SK-N-SH (cell line): ENCODE measurements around the gene CAPN10. TPM values are rescaled to one million over a fixed set of nuclear protein-coding genes. Genes with fewer than 3 reads are reported as not detected.

Experiments
- CTCF ChIA-PET: fragments of 300-600, 350-600 bp; formaldehyde crosslinking; extraction: SDS; loops from one replicate; lab custom pipeline; 2021; lab: Yijun Ruan, JAX
- POLR2A ChIA-PET: fragments of 350-600 bp; sonication (Branson Sonifier 250); formaldehyde crosslinking; extraction: SDS; loops from one replicate; lab custom pipeline; 2020; ENCODE audit warnings: antibody characterized with exemption, inconsistent platforms; lab: Yijun Ruan, JAX
- DNase-seq: peaks from one replicate; pipeline ENCODE4 v3.0.0; 2012
- H2AFZ ChIP-seq: fragments of 200-600 bp; sonication (generic); 2 replicates; pipeline ENCODE4 v1.8.1; 2016; ENCODE audit warnings: antibody characterized with exemption, mild to moderate bottlenecking, low read depth
- H3F3A ChIP-seq: fragments of 200-600 bp; sonication (generic); replicated peaks from 2 replicates; pipeline ENCODE3; 2016; ENCODE audit warnings: antibody characterized with exemption, mild to moderate bottlenecking; ENCODE audit not compliant: insufficient read depth
- H3K27ac ChIP-seq, 2 experiments: fragments of 200-500 bp in 1 of 2; fragments of 200-600 bp in 1 of 2; sonication (Bioruptor generic) in 1 of 2; sonication (generic), shearing (Covaris generic) in 1 of 2; 2 replicates each; pipeline versions ENCODE4 v1.5.1 to v1.6.1; 2014 to 2016; ENCODE audit warnings: low read depth in 2 of 2, inconsistent platforms in 1 of 2, low read length in 1 of 2, mild to moderate bottlenecking in 1 of 2, mixed read lengths in 1 of 2
- H3K27me3 ChIP-seq: fragments of 200-600 bp; sonication (generic), shearing (Covaris generic); 2 replicates; pipeline ENCODE4 v1.6.1; 2016; ENCODE audit warnings: mixed run types; ENCODE audit not compliant: insufficient read depth
- H3K36me3 ChIP-seq, 2 experiments: fragments of 200-500 bp in 1 of 2; fragments of 200-600 bp in 1 of 2; sonication (Bioruptor generic) in 1 of 2; sonication (generic) in 1 of 2; replicated peaks in 1 of 2; 2 replicates each; pipeline versions ENCODE3 to v1.5.1; 2014 to 2016; ENCODE audit warnings: low read length in 1 of 2, mild to moderate bottlenecking in 1 of 2; ENCODE audit not compliant: insufficient read depth in 2 of 2, control insufficient read depth in 1 of 2
- H3K4me1 ChIP-seq, 2 experiments: fragments of 200-500 bp in 1 of 2; fragments of 200-600 bp in 1 of 2; sonication (Bioruptor generic) in 1 of 2; sonication (generic), shearing (Covaris generic) in 1 of 2; 2 replicates each; pipeline versions ENCODE4 v1.5.1 to v1.6.1; 2014 to 2016; ENCODE audit warnings: low read depth in 1 of 2, low read length in 1 of 2, mixed run types in 1 of 2; ENCODE audit not compliant: insufficient read depth in 2 of 2, control insufficient read depth in 1 of 2
- H3K4me2 ChIP-seq: fragments of 200-600 bp; sonication (generic), shearing (Covaris generic); 2 replicates; pipeline ENCODE4 v1.6.1; 2017; ENCODE audit warnings: mixed run types
- H3K4me3 ChIP-seq, 2 experiments: fragments of 200-500 bp in 1 of 2; fragments of 200-600 bp in 1 of 2; sonication (Bioruptor generic) in 1 of 2; sonication (generic), shearing (Covaris generic) in 1 of 2; 2 replicates each; pipeline versions ENCODE4 v1.5.1 to v1.8.1; 2014 to 2016; ENCODE audit warnings: low read depth in 2 of 2, inconsistent platforms in 1 of 2, low read length in 1 of 2, mild to moderate bottlenecking in 1 of 2, mixed read lengths in 1 of 2, moderate library complexity in 1 of 2
- H3K79me2 ChIP-seq: fragments of 200-600 bp; sonication (generic); 2 replicates; pipeline ENCODE4 v1.8.1; 2017; ENCODE audit warnings: mild to moderate bottlenecking; ENCODE audit not compliant: insufficient read depth
- H3K9ac ChIP-seq: fragments of 200-600 bp; sonication (generic); 2 replicates; pipeline ENCODE4 v1.6.1; 2017; ENCODE audit warnings: mixed run types
- H3K9me2 ChIP-seq: fragments of 200-600 bp; sonication (generic); 2 replicates; pipeline ENCODE4 v1.6.1; 2017; ENCODE audit warnings: mixed run types
- H3K9me3 ChIP-seq: fragments of 200-600 bp; sonication (generic); 2 replicates; pipeline ENCODE4 v1.6.1; 2017; ENCODE audit warnings: mixed run types, mild to moderate bottlenecking, moderate library complexity
- H4K20me1 ChIP-seq: fragments of 200-600 bp; sonication (generic); 2 replicates; pipeline ENCODE4 v1.6.1; 2017; ENCODE audit warnings: mild to moderate bottlenecking, mixed run types; ENCODE audit not compliant: insufficient read depth
- CHD2 ChIP-seq: fragments of 150-350 bp; IDR thresholded peaks from 2 replicates; pipeline ENCODE4 v1.6.1; 2018; ENCODE audit warnings: low read length; ENCODE audit not compliant: partially characterized antibody
- EP300 ChIP-seq, 2 experiments: IDR thresholded peaks; 2 replicates each; pipeline versions ENCODE4 v1.4.0 to v1.6.1; 2012; ENCODE audit warnings: borderline replicate concordance in 1 of 2, low read depth in 1 of 2, low read length in 1 of 2
- EZH2phosphoT487 ChIP-seq: fragments of 200-600 bp; sonication (generic); IDR thresholded peaks from 2 replicates; pipeline ENCODE4 v1.6.1; 2017; ENCODE audit warnings: low read depth, mixed run types, mild to moderate bottlenecking, antibody characterized with exemption, moderate library complexity, borderline replicate concordance
- FOSL2 ChIP-seq: IDR thresholded peaks from 2 replicates; pipeline ENCODE4 v1.4.0; 2012; ENCODE audit warnings: low read depth, mild to moderate bottlenecking, moderate library complexity, borderline replicate concordance
- FOXM1 ChIP-seq: IDR thresholded peaks from 2 replicates; pipeline ENCODE4 v1.4.0; 2012; ENCODE audit warnings: low read depth, mild to moderate bottlenecking
- GABPA ChIP-seq: IDR thresholded peaks from 2 replicates; pipeline ENCODE4 v1.4.0; 2012; ENCODE audit warnings: low read depth, mild to moderate bottlenecking
- GATA2 ChIP-seq: sonication (generic); formaldehyde crosslinking; IDR thresholded peaks from 2 replicates; pipeline ENCODE4 v1.5.0; 2020; ENCODE audit warnings: mild to moderate bottlenecking, missing genetic modification reagents
- JUND ChIP-seq: IDR thresholded peaks from 2 replicates; pipeline ENCODE4 v1.4.0; 2012
- MEF2A ChIP-seq: IDR thresholded peaks from 2 replicates; pipeline ENCODE4 v1.4.0; 2012; ENCODE audit warnings: low read depth, borderline replicate concordance
- MXI1 ChIP-seq: IDR thresholded peaks from 2 replicates; pipeline ENCODE4 v1.6.1; 2012; ENCODE audit warnings: mild to moderate bottlenecking, low read depth, low read length, improper control_type of control experiment
- NFIC ChIP-seq: IDR thresholded peaks from 2 replicates; pipeline ENCODE4 v1.4.0; 2012; ENCODE audit warnings: borderline replicate concordance
- POLR2AphosphoS5 ChIP-seq: IDR thresholded peaks from 2 replicates; pipeline ENCODE4 v1.6.1; 2012; ENCODE audit warnings: low read depth, low read length
- RAD21 ChIP-seq: IDR thresholded peaks from 2 replicates; pipeline ENCODE4 v1.6.1; 2012; ENCODE audit warnings: mild to moderate bottlenecking, low read length
- REST ChIP-seq: IDR thresholded peaks from 2 replicates; pipeline ENCODE4 v1.6.1; 2012; ENCODE audit warnings: mild to moderate bottlenecking, low read depth, low read length, moderate library complexity
- RFX5 ChIP-seq: IDR thresholded peaks from 2 replicates; pipeline ENCODE4 v1.6.1; 2012; ENCODE audit warnings: mild to moderate bottlenecking, improper control_type of control experiment, low read length
- RXRA ChIP-seq: IDR thresholded peaks from 2 replicates; pipeline ENCODE4 v1.4.0; 2012; ENCODE audit warnings: low read depth, mild to moderate bottlenecking, borderline replicate concordance
- TCF12 ChIP-seq: IDR thresholded peaks from 2 replicates; pipeline ENCODE4 v1.4.0; 2012
- USF1 ChIP-seq: IDR thresholded peaks from 2 replicates; pipeline ENCODE4 v1.4.0; 2012; ENCODE audit warnings: low read depth, borderline replicate concordance
- YY1 ChIP-seq: IDR thresholded peaks from 2 replicates; pipeline ENCODE4 v1.4.0; 2012; ENCODE audit warnings: low read depth, mild to moderate bottlenecking
- ZBTB33 ChIP-seq: IDR thresholded peaks from 2 replicates; pipeline ENCODE4 v1.4.0; 2012; ENCODE audit warnings: low read depth, borderline replicate concordance
- WGBS: methylation state at CpG from one replicate; pipeline ENCODE4 v1.1.6; 2017; ENCODE audit warnings: low lambda C conversion rate; 5-methylcytosine and 5-hydroxymethylcytosine counted together
- polyA plus RNA-seq, 3 experiments: library from polyadenylated mRNA; depleted of rRNA; stranded (reverse); fragments of >200 nt; gene quantifications; 2 replicates each; pipeline ENCODE4 v1.2.3, GENCODE V29; 2012
- TF ChIP-seq, protein P1 (sequence below): fragments of 200-600 bp; sonication (generic); IDR thresholded peaks from 2 replicates; pipeline ENCODE4 v1.6.1; 2017; ENCODE audit warnings: antibody characterized with exemption, mild to moderate bottlenecking, moderate library complexity

The CAPN10 gene
- polyA plus RNA-seq, 1 of the 3 experiments (the other 2 are of a cell fraction): 24.0 TPM

GRCh38 chr2:240596080-240596460 lies 9.5 kb downstream of the CAPN10 start:
- TF ChIP-seq EP300 (IDR thresholded peaks at IDR 0.05; ENCODE audit: borderline replicate concordance in 1 of 2, low read depth in 1 of 2, low read length in 1 of 2): no peak
- no peak for TF ChIP-seq CHD2
- POLR2A ChIA-PET: no interaction called here
- Histone ChIP-seq H3K4me2 (no peak overlapping the region), H3K4me3 (no peak overlapping the region), H3K9ac (no peak overlapping the region), H3K79me2 (peaks cover 23% of the 10 kb centered on the region; the same call in 1 of the 2 replicates), H4K20me1 (peaks cover 4% of the 10 kb centered on the region; the same call in 1 of the 2 replicates), H3K9me2 (no peaks in the 10 kb centered on the region), H2AFZ (no peak overlapping the region), H3K9me3 (no peaks in the 10 kb centered on the region), H3K27me3 (no peaks in the 10 kb centered on the region), H3F3A (no peaks in the 10 kb centered on the region), H3K27ac (no peak overlapping the region), H3K36me3 (peaks cover 0 to 40% of the 10 kb centered on the region in 2 experiments), H3K4me1 (peaks cover 0 to 3% of the 10 kb centered on the region in 2 experiments; a peak in 1 of 4 replicates)
- WGBS: 100% methylated on average over 1 of the region's 17 CpGs
- CTCF ChIA-PET: interaction anchor here (0.9 to 1.4 kb wide), 3 partner anchors 10 to 82 kb away, joined by 3 to 4 read pairs (median 3); no protein-coding TSS in a partner anchor
- no peak for DNase-seq

GRCh38 chr2:240596491-240596931 lies 10.0 kb downstream of the CAPN10 start:
- no peak for DNase-seq
- Histone ChIP-seq H3K9ac (no peak overlapping the region), H3K9me2 (no peaks in the 10 kb centered on the region), H3K4me3 (no peak overlapping the region), H3F3A (no peaks in the 10 kb centered on the region), H3K27ac (no peak overlapping the region), H2AFZ (no peak overlapping the region), H4K20me1 (0 out of 2 replicates have a peak, but pooled peaks cover 3% of the 10 kb centered on the region), H3K9me3 (no peaks in the 10 kb centered on the region), H3K79me2 (peaks cover 20% of the 10 kb centered on the region; the same call in 1 of the 2 replicates), H3K4me1 (peaks cover 0 to 3% of the 10 kb centered on the region in 2 experiments; a peak in 1 of 4 replicates), H3K36me3 (peaks cover 0 to 35% of the 10 kb centered on the region in 2 experiments), H3K27me3 (no peaks in the 10 kb centered on the region), H3K4me2 (no peak overlapping the region)
- ChIA-PET POLR2A (no interaction called here), CTCF (interaction anchor here (0.9 to 1.4 kb wide), 3 partner anchors 9 to 83 kb away, joined by 3 to 4 read pairs (median 3); no protein-coding TSS in a partner anchor)
- TF ChIP-seq JUND (no peak), NFIC (no peak), REST (no peak), ZBTB33 (no peak), USF1 (no peak), YY1 (no peak), RXRA (no peak), MEF2A (no peak), FOSL2 (no peak), GATA2 (CRISPR knock-in tag) (no peak), TCF12 (no peak), EZH2phosphoT487 (no peak), MXI1 (no peak), GABPA (no peak), POLR2AphosphoS5 (no peak), EP300 (IDR thresholded peaks at IDR 0.05; ENCODE audit: borderline replicate concordance in 1 of 2, low read depth in 1 of 2, low read length in 1 of 2) (no peak), RFX5 (no peak), FOXM1 (no peak), RAD21 (no peak)
- TF ChIP-seq, protein P1, sequence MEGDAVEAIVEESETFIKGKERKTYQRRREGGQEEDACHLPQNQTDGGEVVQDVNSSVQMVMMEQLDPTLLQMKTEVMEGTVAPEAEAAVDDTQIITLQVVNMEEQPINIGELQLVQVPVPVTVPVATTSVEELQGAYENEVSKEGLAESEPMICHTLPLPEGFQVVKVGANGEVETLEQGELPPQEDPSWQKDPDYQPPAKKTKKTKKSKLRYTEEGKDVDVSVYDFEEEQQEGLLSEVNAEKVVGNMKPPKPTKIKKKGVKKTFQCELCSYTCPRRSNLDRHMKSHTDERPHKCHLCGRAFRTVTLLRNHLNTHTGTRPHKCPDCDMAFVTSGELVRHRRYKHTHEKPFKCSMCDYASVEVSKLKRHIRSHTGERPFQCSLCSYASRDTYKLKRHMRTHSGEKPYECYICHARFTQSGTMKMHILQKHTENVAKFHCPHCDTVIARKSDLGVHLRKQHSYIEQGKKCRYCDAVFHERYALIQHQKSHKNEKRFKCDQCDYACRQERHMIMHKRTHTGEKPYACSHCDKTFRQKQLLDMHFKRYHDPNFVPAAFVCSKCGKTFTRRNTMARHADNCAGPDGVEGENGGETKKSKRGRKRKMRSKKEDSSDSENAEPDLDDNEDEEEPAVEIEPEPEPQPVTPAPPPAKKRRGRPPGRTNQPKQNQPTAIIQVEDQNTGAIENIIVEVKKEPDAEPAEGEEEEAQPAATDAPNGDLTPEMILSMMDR: no peak
- WGBS: 93% methylated on average over 16 of the region's 23 CpGs
